ENCODE data around the gene DPF1. TPM values are rescaled to one million over a fixed set of nuclear protein-coding genes. Genes with fewer than 3 reads are reported as not detected.

Gene DPF1
- total and polyA plus RNA-seq, 12 donors, result 0.17 to 1.3 (median 0.67) TPM; not detected in 5

- 76 to 86% (median 81%) methylated on average over 12 of the region's 12 CpGs for WGBS, 4 donors
Measured at GRCh38 chr19:38267761-38268483, 43.9 kb upstream of the DPF1 start.

GRCh38 chr19:38266981-38267597, 43.1 kb upstream of the DPF1 start:
- H3K27me3 ChIP-seq, result no peaks in the 10 kb centered on the region
- peaks cover 11 to 40% of the 10 kb centered on the region in 2 donors for H3K4me1 ChIP-seq (replicated peaks in 1 of 2)
- TF ChIP-seq CTCF (IDR thresholded peaks at IDR 0.05) (no peak), POLR2A (IDR thresholded peaks at IDR 0.05) (no peak)
- H3K9me3 ChIP-seq (replicated peaks in 1 of 3), result no peaks in the 10 kb centered on the region
- intact Hi-C loops (cut with DNase I), result no loop called here
- DNase-seq, result no peak
- H3K4me3 ChIP-seq, result no peak overlapping the region
- peak overlapping the region in 3 of 5 donors; percentile 33 to 66 (median 60) for H3K27ac ChIP-seq
- 52 to 63% (median 62%) methylated on average over 12 of the region's 12 CpGs for WGBS, 4 donors
- no peaks in the 10 kb centered on the region for H3K36me3 ChIP-seq (replicated peaks in 1 of 2)

More at GRCh38 chr19:38267761-38268483, 43.9 kb upstream of the DPF1 start:
- H3K36me3 ChIP-seq (replicated peaks in 1 of 2), result no peaks in the 10 kb centered on the region
- H3K4me1 ChIP-seq (replicated peaks in 1 of 2), result peaks cover 11 to 40% of the 10 kb centered on the region in 2 donors
- DNase-seq, result no peak
- TF ChIP-seq CTCF (IDR thresholded peaks at IDR 0.05) (no peak), POLR2A (IDR thresholded peaks at IDR 0.05) (no peak)
- no peak overlapping the region for H3K4me3 ChIP-seq
- peak overlapping the region in 2 of 5 donors; percentile 60 to 66 for H3K27ac ChIP-seq
- H3K27me3 ChIP-seq, result no peaks in the 10 kb centered on the region
- intact Hi-C loops (cut with DNase I), result no loop called here
- no peaks in the 10 kb centered on the region for H3K9me3 ChIP-seq (replicated peaks in 1 of 3)

- 83 to 89% (median 86%) methylated on average over 12 of the region's 12 CpGs for WGBS, 4 donors
- Histone ChIP-seq H3K9me3 (replicated peaks in 1 of 3) (no peaks in the 10 kb centered on the region), H3K4me3 (no peak overlapping the region), H3K4me1 (replicated peaks in 1 of 2) (peaks cover 11 to 38% of the 10 kb centered on the region in 2 donors), H3K27me3 (no peaks in the 10 kb centered on the region), H3K27ac (peak overlapping the region in 2 of 5 donors; percentile 85 to 93), H3K36me3 (replicated peaks in 1 of 2) (no peaks in the 10 kb centered on the region)
- TF ChIP-seq CTCF (IDR thresholded peaks at IDR 0.05) (no peak), POLR2A (IDR thresholded peaks at IDR 0.05) (no peak)
- DNase-seq, result no peak
- intact Hi-C loops (cut with DNase I), result no loop called here
Measured at GRCh38 chr19:38265921-38266429, 42.0 kb upstream of the DPF1 start.

- intact Hi-C loops (cut with DNase I), result no loop called here
- no peak for TF ChIP-seq CTCF (IDR thresholded peaks at IDR 0.05)
- no peak for DNase-seq
- Histone ChIP-seq H3K4me1 (replicated peaks in 1 of 2) (peaks cover 11 to 32% of the 10 kb centered on the region in 2 donors), H3K4me3 (peak overlapping the region in 2 of 4 donors; percentile 41 to 72), H3K9me3 (replicated peaks in 1 of 3) (no peaks in the 10 kb centered on the region), H3K27ac (peak overlapping the region in 4 of 5 donors; percentile 23 to 93 (median 72)), H3K36me3 (replicated peaks in 1 of 2) (no peaks in the 10 kb centered on the region), H3K27me3 (no peaks in the 10 kb centered on the region)
- 58 to 68% (median 65%) methylated on average over 14 of the region's 14 CpGs for WGBS, 4 donors
Measured at GRCh38 chr19:38265213-38265861, 41.3 kb upstream of the DPF1 start.

Data from adrenal gland (tissue), 12 donors.